Neural crest cell (in vitro differentiated cells): ENCODE measurements around the gene RAB5IF. TPM values are rescaled to one million over a fixed set of nuclear protein-coding genes. Genes with fewer than 3 reads are reported as not detected.

Experiments
- DNase-seq: peaks from one replicate; pipeline ENCODE4 v3.0.0; 2021; ENCODE audit warnings: low read depth, mixed read lengths, low spot score
- H3K27ac Mint-ChIP-seq: one replicate; pipeline ENCODE4 v1.8.0; 2021; ENCODE audit warnings: mild to moderate bottlenecking, mixed read lengths; ENCODE audit not compliant: unreplicated experiment
- H3K27me3 Mint-ChIP-seq: 2 replicates; pipeline ENCODE4 v1.8.0; 2021; ENCODE audit warnings: low read depth, mild to moderate bottlenecking, mixed read lengths
- H3K36me3 Mint-ChIP-seq: 2 replicates; pipeline ENCODE4 v1.8.0; 2021; ENCODE audit warnings: low read depth, mild to moderate bottlenecking, mixed read lengths
- H3K4me1 Mint-ChIP-seq: 2 replicates; pipeline ENCODE4 v1.8.0; 2021; ENCODE audit warnings: mixed read lengths
- H3K4me3 Mint-ChIP-seq: one replicate; pipeline ENCODE4 v1.8.0; 2021; ENCODE audit warnings: mild to moderate bottlenecking, mixed read lengths
- H3K9me3 Mint-ChIP-seq: 2 replicates; pipeline ENCODE4 v1.8.0; 2021; ENCODE audit warnings: mixed read lengths
- total RNA-seq: library from RNA; stranded (reverse); gene quantifications from 2 replicates; pipeline ENCODE4 v1.2.1, GENCODE V29; 2021
- TF ChIP-seq, protein P1 (sequence below): fragments of 200-600 bp; sonication (generic); conservative IDR thresholded peaks from 2 replicates; pipeline ENCODE4 v1.5.0; 2021; ENCODE audit warnings: antibody characterized with exemption, mild to moderate bottlenecking

Gene RAB5IF
- total RNA-seq, 1 donor from 2014 or later: 76.2 TPM

- Mint-ChIP-seq H3K36me3 (peaks cover 15% of the 10 kb centered on the region), H3K9me3 (no peaks in the 10 kb centered on the region), H3K27me3 (no peaks in the 10 kb centered on the region), H3K4me3 (no peak overlapping the region), H3K4me1 (peaks cover 6% of the 10 kb centered on the region), H3K27ac (peak overlapping the region; percentile 64)
- no peak for DNase-seq
- TF ChIP-seq, protein P1, sequence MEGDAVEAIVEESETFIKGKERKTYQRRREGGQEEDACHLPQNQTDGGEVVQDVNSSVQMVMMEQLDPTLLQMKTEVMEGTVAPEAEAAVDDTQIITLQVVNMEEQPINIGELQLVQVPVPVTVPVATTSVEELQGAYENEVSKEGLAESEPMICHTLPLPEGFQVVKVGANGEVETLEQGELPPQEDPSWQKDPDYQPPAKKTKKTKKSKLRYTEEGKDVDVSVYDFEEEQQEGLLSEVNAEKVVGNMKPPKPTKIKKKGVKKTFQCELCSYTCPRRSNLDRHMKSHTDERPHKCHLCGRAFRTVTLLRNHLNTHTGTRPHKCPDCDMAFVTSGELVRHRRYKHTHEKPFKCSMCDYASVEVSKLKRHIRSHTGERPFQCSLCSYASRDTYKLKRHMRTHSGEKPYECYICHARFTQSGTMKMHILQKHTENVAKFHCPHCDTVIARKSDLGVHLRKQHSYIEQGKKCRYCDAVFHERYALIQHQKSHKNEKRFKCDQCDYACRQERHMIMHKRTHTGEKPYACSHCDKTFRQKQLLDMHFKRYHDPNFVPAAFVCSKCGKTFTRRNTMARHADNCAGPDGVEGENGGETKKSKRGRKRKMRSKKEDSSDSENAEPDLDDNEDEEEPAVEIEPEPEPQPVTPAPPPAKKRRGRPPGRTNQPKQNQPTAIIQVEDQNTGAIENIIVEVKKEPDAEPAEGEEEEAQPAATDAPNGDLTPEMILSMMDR: peak; percentile 42
Observed at GRCh38 chr20:36591854-36592641, 13.5 kb upstream of the RAB5IF start.

DNA sequence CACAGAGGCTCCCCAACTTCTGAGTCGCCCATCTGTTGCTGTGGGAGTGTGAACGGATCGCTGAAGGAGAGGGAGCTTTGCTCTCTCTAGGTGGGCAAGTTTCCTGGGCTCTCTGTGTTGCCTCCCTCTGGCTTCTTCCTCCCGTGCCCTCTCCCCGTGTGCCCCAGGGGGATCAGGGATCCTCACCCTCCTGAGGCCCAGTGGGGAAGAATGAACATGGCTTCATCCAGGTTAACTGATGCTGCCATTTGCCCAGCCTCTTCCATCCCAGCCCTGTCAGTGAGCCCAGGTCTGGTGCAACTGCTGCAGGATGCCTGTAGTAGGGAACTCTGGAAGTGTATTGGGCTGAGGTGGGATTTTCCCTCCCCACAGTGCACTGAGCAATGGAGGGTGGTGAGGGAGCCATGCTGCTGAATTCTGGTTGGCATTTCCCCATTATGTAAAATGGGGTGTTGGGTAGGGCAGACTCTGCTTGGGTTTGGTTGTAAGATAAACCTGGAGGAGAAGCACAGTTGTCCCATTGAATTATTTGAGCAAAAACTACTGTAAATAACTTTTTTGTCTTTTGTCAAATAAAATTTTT, 12.1 kb upstream of the RAB5IF start:
- Mint-ChIP-seq H3K27me3 (no peaks in the 10 kb centered on the region), H3K4me1 (peaks cover 6% of the 10 kb centered on the region), H3K36me3 (peaks cover 11% of the 10 kb centered on the region), H3K27ac (no peak overlapping the region), H3K9me3 (no peaks in the 10 kb centered on the region), H3K4me3 (no peak overlapping the region)
- DNase-seq: no peak
- TF ChIP-seq, protein P1: no peak

- Mint-ChIP-seq H3K4me1 (no peaks in the 10 kb centered on the region), H3K27me3 (no peaks in the 10 kb centered on the region), H3K36me3 (no peaks in the 10 kb centered on the region), H3K27ac (no peak overlapping the region), H3K9me3 (no peaks in the 10 kb centered on the region), H3K4me3 (no peak overlapping the region)
- TF ChIP-seq, protein P1: no peak
- no peak for DNase-seq
Observed at GRCh38 chr20:36599912-36600345, 5.7 kb upstream of the RAB5IF start.

- H3K27ac Mint-ChIP-seq: no peak overlapping the region
- peaks cover 10% of the 10 kb centered on the region for H3K4me1 Mint-ChIP-seq
- no peak for DNase-seq
- no peak overlapping the region for H3K4me3 Mint-ChIP-seq
- H3K9me3 Mint-ChIP-seq: no peaks in the 10 kb centered on the region
- H3K36me3 Mint-ChIP-seq: no peaks in the 10 kb centered on the region
- TF ChIP-seq, protein P1: no peak
- H3K27me3 Mint-ChIP-seq: no peaks in the 10 kb centered on the region
Observed at GRCh38 chr20:36601540-36601939, 4.0 kb upstream of the RAB5IF start.

- Mint-ChIP-seq H3K9me3 (no peaks in the 10 kb centered on the region), H3K4me1 (peaks cover 21% of the 10 kb centered on the region), H3K27me3 (no peaks in the 10 kb centered on the region), H3K36me3 (no peaks in the 10 kb centered on the region), H3K4me3 (peak overlapping the region; percentile 97), H3K27ac (peak overlapping the region; percentile 57)
- TF ChIP-seq, protein P1: no peak
- DNase-seq: no peak
Observed at GRCh38 chr20:36604952-36605398, 604 bp upstream of the RAB5IF start.
